ENCODE measurements around the gene TRIM44.

Gene TRIM44, protein sequence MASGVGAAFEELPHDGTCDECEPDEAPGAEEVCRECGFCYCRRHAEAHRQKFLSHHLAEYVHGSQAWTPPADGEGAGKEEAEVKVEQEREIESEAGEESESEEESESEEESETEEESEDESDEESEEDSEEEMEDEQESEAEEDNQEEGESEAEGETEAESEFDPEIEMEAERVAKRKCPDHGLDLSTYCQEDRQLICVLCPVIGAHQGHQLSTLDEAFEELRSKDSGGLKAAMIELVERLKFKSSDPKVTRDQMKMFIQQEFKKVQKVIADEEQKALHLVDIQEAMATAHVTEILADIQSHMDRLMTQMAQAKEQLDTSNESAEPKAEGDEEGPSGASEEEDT

DNA sequence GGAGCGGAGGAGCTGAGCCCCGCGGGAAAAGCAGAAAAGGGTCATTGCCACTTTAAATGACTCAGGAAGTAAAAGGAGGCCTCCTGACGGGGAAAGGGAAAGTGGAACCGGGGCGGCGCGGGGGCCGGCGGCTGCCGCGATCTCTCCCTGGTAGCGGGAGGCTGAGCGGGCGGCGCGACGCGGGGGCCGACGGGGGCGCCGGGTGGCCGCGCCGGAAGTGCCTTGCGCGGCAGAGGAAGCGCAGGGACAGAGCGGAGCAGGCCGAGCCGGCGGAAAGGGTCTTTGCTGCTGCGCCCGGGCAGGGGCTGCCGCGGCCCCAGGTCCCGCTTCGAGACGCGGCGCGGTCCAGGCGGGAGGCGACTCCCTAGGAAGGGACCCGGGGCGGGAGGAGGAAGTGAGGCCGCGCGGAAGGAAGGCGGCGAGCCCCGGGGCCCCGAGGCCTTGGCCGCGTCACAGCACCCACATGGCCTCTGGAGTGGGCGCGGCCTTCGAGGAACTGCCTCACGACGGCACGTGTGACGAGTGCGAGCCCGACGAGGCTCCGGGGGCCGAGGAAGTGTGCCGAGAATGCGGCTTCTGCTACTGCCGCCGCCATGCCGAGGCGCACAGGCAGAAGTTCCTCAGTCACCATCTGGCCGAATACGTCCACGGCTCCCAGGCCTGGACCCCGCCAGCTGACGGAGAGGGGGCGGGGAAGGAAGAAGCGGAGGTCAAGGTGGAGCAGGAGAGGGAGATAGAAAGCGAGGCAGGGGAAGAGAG lies at the start of gene TRIM44:
Gene TRIM44 (plus strand): TSS at position 127 of the 759 bp plus-strand sequence. CDS start 337 bp downstream, at position 464.
- peak; percentile 68 to 94 for DNase-seq

DNA sequence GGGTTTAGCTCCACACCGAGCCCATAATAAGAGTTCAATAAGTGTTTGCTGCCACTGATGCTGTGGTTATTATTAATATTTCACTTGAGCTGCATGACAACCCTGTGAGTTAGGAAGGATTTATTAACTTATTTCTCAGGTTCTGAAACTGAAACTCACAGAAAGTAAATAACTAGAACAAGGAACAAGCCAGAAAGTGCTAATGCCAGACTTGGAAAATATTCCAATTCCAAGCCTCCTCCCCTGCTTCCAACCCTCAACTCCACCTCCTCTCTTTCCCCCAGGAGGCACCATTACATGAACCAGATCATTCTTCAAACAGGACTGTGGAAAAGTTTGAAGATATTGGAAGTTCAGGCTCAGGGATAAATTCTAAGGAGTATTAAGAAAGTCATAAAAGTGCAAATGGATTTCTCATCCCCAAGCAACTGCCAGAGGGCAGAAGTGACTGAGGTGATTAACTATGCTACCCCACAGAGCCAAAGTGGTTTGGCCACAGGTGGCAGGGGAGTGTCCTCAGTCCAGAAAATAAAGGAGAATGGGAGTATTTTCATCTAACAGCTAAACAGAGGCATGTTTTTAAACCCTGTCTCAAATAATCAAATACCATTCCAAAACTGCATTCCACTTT lies 47.5 kb upstream of the TRIM44 start:
- no peak for DNase-seq

DNA sequence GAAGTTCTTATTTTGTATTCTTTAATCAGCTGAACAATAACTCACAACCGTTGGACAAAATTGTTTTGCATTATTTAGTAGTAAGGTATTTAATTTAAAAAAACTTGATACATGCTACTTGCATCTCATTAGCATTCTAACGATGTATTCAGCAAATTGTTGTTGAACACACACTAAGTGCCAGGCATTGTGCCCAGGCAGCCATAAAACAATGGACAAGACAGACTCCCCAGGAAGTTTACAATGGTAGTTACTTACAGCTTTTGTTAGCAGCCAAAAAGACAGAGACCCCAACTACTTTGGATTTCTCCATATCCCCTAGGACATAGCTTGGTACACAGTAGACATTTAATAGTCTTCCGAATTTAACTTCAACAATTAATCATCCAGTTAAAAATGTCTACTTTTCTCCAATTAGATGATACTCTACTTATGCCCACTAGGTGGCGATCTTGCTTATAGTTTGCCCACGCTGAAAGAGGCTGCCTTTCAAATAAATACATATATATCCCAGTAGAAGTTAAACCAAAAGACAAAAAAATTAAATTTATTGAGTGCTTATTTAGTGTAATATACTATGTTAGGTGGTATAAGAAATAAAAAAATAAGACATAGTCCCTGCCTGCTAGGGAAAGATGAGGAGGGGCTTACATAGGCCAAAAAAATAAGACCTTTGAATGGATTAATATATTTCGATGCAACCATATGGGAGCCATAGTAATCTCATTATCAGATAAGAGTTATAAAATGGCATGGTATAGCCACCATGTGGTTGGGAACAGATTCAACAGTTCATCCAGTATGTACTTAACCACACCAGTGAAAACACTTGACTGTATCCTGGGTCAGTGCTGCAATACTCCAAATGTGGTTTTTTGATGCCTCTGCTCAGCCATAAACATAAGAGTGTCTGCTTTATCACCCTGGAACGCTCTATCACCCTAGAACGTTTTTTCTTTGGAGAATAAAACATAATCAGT lies 46.4 kb upstream of the TRIM44 start:
- DNase-seq, result peak; percentile 37 to 69

DNA sequence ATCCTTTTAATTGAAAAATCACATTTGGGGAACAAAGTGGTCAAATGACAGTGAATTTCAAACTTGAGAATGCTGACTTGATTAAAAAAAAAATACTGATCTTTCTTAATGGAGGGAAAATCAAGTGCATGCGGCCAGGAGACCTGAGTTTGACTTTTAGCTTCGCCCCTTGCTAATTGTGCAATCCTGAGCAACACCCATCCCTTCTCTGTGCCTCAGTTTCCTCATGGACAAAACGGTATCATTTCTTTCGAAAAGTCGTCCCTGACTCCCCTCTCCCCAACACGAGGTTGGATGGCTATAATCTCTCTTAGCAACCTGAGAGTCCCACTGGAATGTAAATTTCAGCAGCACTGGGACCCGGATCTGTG lies 45.3 kb upstream of the TRIM44 start:
- no peak for DNase-seq

DNA sequence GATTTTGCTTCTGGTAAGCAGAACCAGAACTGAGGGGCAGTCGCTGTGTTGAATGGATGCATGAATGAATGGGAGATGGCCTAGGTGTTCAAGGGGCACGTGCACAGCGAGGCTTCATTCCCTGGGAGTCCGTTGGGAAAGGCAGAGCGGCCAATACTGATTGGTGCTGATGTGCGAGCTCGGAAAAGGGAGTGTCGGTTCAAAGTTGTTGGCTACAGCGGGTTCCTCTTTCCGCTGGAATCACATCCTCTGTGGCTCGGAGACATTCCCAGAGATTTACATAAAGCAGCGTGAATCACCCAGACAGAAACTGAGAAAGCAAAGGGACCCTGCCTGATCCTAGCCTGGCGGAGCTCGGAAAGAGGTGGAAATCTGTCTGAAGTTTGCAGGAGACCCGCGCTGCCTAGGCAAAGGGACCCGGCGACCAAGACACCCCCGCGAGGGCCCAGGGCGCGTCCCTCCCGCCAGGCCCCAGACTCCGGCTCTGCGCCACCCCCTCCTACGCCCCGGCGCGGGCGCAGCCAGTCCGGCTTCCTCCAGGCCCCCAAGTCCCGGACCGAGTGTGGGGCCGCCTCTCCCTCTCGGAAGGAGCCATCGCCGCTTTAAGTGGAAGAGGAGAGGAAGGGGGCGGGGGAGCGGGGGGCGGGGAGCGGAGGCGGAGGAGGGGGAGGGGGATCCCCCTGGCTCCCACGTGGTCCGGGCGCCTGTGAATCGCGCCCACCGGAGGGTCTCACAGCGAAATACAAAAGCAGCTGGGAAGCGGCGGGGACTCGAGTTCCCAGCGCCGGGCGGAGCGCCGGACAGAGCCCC lies 44.7 kb upstream of the TRIM44 start, which contains the start of gene FJX1:
Gene FJX1 (plus strand): TSS at position 774 of the 810 bp plus-strand sequence. CDS start 177 bp downstream, outside the sequence.
- DNase-seq, result peak; percentile 73 to 90

DNA sequence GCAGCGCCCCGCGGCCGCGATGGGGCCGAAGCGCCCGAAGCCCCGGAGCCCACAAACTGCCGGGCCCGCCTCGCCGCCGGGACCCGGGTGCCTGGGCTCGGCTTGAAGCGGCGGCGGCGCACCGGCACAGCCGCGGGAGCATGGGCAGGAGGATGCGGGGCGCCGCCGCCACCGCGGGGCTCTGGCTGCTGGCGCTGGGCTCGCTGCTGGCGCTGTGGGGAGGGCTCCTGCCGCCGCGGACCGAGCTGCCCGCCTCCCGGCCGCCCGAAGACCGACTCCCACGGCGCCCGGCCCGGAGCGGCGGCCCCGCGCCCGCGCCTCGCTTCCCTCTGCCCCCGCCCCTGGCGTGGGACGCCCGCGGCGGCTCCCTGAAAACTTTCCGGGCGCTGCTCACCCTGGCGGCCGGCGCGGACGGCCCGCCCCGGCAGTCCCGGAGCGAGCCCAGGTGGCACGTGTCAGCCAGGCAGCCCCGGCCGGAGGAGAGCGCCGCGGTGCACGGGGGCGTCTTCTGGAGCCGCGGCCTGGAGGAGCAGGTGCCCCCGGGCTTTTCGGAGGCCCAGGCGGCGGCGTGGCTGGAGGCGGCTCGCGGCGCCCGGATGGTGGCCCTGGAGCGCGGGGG lies 44.0 kb upstream of the TRIM44 start:
- DNase-seq, result peak in 1 of 2 experiments; percentile 86

DNA sequence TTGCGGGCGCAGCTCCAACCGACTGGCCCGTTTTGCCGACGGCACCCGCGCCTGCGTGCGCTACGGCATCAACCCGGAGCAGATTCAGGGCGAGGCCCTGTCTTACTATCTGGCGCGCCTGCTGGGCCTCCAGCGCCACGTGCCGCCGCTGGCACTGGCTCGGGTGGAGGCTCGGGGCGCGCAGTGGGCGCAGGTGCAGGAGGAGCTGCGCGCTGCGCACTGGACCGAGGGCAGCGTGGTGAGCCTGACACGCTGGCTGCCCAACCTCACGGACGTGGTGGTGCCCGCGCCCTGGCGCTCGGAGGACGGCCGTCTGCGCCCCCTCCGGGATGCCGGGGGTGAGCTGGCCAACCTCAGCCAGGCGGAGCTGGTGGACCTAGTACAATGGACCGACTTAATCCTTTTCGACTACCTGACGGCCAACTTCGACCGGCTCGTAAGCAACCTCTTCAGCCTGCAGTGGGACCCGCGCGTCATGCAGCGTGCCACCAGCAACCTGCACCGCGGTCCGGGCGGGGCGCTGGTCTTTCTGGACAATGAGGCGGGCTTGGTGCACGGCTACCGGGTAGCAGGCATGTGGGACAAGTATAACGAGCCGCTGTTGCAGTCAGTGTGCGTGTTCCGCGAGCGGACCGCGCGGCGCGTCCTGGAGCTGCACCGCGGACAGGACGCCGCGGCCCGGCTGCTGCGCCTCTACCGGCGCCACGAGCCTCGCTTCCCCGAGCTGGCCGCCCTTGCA lies 43.3 kb upstream of the TRIM44 start:
- DNase-seq, result peak; percentile 71 to 88

DNA sequence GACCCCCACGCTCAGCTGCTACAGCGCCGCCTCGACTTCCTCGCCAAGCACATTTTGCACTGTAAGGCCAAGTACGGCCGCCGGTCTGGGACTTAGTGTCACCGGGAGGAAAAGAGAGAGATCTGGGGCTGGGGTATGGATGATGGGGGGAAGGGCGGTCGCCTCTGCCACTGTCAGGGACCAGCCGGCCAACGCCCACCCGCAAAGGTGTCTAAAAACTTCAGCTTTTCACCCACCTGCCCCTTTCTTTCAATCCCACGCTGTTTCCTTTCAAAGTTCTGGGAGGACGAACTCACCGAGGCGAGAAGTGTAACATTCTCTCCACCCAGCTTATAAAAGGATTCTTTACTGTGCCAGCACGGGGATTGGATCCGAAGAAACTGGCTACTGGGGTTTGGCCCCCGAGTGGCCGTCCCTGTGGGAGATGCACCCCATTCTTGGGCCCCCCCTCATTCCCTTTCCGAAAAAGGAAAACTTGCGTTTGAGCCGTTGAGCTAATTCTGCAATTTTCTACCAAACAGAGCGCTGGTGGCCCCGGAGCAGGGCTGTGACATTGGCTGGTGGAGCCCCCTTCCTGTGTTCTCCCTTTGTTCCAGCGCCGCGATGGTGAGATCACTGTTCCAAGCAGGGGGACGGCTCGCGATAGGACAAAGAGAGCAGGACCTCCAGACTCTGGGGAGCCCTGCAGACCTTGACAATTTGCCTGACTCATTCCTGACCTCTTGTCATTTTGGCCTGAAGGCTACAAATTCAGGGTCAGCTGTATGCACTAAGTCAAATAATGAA lies 42.5 kb upstream of the TRIM44 start:
- DNase-seq, result peak; percentile 28 to 77

DNA sequence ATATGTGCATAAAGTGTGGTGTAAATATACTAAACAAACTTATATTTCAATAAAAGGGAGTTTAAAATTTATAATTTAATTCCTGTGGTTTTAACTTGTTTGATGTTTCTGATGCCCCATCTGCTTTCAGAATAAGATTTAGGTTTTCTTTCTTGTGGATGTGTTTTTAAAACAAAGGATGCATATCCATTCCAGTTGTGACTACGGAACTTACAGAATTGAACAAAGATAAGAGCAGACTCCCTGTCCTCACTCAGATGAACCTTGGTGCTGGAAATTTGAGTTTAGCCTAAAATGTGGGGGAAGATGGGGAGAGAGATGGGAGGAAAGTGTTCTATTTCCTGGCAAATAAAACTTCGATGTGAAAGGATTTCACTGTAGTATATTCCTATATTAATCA lies 41.8 kb upstream of the TRIM44 start:
- DNase-seq, result no peak

DNA sequence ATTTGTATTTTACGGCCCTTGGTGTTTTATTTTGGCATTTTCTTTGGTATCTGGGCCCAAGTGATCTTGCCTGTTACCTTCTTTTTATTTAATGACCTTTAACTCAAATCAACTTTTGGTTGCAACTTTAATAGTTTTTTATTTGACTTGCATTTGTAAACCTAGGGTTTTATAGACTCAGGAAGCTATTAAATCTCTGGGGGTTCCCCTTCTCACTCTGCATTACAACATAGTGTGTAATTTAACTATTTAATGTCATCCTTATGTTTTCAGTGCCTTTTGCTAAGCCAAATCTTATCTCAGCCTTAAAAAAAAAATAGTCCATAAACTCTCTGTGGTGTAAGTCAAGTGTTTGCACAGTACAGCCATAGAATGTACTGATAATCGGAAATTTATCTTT lies 41.0 kb upstream of the TRIM44 start:
- no peak for DNase-seq

DNA sequence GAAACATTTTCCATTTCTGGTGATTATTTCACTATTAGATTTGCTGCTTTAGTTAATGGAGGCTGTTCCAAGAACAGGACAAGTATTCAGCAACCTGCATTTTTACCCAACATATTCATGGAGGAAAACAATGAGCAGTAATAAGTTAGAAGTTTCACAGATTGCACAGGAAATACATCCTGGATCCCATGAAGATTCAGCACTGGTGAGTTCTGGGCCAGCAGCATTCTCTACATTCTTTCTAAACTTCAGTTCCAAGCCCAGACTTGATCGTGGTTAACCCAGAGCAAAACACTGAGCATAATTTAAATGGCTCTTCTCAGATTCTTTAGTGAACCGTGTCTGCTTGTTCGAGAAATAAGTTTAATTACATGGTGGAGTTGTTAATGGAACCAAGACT lies 40.5 kb upstream of the TRIM44 start:
- DNase-seq, result no peak

DNA sequence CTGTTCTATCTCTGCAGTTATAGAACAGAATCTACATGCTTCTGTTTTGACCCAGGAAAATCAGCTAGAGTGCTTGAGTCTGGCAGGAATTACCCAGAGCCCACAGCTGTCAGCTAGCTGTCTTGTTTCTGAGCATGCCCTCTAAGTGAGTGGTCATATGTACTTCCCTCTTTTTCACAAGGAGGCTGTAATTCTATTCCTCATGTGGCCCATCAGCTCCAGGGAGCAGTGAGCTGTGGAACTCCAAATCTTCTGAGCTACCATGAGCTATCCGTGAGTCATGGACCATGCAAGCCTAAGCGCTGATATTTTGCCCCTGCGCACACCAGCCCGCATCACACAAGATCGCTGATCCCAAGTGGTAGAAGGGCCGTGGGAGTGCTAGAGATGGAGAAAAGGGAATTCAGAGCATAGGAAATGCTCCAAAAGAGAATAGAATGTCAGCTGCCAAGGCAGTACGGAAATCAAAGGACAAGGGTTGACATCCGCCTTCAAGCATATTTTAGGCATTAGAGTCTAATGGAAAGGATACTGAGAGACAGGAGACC lies 38.9 kb upstream of the TRIM44 start:
- DNase-seq, result no peak

DNA sequence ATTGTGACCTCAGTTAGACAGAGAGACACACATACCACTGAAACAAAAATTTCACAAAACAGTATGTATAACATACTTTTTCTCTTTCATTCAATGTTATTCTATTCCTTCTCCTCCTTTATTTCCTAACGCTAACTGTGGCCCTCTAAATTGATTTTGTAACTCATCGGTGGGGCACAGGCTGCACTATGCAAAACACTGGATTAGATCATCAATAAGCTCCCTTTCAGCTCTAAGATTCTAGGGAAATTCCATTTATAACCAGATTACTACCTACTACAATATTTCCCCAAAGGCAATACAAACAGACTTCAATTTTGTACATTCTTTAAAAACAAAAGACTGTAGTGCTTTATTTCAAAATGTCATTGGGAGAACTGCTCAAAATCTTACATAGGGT lies 38.3 kb upstream of the TRIM44 start:
- DNase-seq, result no peak

DNA sequence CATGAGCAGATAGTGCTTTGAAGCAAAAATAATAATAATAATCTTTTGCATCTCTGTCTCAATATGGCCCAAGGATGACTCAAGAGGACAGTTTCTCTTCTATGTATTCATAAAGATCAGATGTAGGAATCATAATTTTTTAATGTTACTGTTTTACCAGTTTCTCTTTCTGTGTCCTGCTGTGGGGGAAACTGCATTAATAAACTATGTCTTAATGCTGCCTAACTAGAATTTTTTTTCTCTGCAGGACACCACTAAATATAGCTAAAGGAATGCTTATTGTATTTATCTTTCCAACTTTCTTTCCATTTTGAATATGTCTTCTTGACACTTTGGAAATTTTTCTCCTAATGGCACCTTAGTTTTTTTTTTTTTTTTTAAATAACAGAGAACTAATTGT lies 37.8 kb upstream of the TRIM44 start:
- no peak for DNase-seq

DNA sequence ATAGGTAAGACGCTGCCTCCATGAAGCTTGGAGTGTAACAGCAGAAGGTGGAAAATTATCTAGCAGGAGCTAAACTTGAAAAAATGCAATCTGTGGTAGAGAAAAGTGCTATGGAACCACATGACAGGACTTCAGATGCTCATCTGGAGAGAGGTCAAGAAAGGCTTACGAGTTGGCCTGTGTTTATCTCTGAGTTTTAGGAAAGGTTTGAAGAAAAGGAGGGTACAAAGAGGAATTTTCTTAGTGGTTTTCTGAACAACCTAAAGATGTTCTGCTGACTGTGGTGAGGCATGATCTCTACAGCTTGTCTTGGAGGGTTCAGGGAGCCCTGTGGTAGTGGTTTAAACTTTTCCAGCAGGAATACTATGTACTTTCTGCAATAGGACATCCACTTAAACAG lies 36.1 kb upstream of the TRIM44 start:
- DNase-seq, result no peak

DNA sequence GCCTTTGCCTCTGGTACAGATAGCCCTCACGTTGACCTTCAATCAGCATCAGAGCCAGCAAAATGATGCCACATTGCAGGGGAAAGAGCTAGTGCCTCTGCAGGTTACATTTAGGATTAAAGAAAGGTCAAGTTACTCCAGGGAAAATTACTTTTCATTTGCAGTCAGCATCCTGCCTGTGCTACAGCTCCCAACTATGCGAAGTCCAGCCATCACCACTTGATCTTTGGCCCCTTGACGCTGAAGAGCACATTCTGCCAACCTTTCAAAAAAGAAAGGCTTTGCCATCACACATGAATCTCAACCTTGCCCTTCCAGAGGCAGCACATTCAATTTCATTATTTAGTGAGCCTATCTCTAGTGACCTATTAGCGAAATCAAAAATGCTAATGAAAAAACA lies 33.1 kb upstream of the TRIM44 start:
- no peak for DNase-seq

DNA sequence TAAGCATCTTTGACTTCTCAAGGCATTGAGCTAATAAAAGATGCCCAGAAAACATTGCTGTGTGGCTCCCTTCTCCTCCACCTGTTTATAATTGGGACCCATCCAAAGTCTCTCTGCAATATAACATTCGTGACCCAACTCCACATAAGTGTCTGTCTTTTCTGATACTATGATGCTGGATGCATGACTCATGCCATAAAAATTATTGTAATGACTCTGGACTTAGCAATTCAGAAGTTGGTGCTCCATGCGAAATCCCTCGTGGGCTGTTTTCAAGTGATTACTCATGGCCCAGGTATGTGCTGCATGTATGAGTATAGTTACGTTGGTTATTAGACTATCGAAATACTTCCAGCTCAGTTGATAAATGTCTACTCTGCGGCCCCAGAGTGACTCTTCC lies 32.7 kb upstream of the TRIM44 start:
- DNase-seq, result no peak

DNA sequence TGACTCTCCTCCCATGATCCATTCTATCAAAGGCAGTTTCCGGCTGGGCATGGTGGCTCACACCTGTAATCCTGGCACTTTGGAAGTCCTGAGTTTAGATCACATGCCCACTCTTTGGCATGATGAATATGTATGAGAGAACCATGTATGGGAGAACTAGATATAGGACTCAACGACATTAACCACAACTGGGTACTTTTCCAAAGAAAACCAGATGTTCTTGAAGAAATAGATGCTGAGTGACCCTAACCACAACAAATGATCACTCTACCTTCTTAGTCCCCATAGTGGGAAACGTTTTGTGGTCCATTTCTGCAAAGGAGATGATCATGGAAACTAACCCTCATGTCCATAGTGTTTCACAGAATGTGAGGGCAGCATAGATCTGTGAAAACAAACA lies 30.7 kb upstream of the TRIM44 start:
- DNase-seq, result no peak

DNA sequence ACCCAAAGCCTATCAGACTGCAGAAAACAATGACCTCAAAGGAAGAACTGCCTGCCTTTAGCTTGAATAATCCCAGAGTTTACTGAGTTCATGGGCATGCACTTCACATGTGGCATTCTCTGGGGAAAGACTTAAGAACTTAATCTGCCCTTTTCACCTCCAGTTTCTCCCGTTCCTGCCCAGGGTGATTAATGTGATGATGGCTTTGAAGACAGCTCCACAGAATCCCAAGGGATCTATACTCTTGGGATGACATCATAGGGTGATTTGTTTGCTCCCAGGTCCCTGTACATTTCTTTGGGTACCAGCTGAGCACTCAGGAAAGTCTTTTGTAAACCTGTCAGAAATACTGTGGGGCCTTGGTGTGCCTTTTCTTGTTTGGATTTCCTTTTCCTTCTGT lies 30.3 kb upstream of the TRIM44 start:
- DNase-seq, result no peak
